KMS-11 (cell line): ENCODE data around the gene RXRA.

Experiments used
- H2AFZ ChIP-seq: fragments of 200-600 bp; sonication (generic); 2 replicates; pipeline ENCODE4 v1.6.1; 2016; ENCODE audit warnings: antibody characterized with exemption, mixed run types, low read depth
- H3K27ac ChIP-seq: fragments of 200-600 bp; sonication (generic); 2 replicates; pipeline ENCODE4 v1.6.1; 2016; ENCODE audit warnings: mild to moderate bottlenecking, mixed run types
- H3K27me3 ChIP-seq: fragments of 200-600 bp; sonication (generic); 2 replicates; pipeline ENCODE4 v1.6.1; 2017; ENCODE audit warnings: mild to moderate bottlenecking, low read depth, mixed run types, moderate library complexity; ENCODE audit not compliant: insufficient read depth
- H3K36me3 ChIP-seq: fragments of 200-600 bp; sonication (generic); 2 replicates; pipeline ENCODE4 v1.6.1; 2017; ENCODE audit warnings: mild to moderate bottlenecking, mixed run types; ENCODE audit not compliant: insufficient read depth
- H3K4me1 ChIP-seq: fragments of 200-600 bp; sonication (generic); 2 replicates; pipeline ENCODE4 v1.6.1; 2016; ENCODE audit warnings: mild to moderate bottlenecking, low read depth, mixed run types; ENCODE audit not compliant: poor library complexity, severe bottlenecking
- H3K4me2 ChIP-seq: fragments of 200-600 bp; sonication (generic); 2 replicates; pipeline ENCODE4 v1.7.0; 2016; ENCODE audit warnings: mild to moderate bottlenecking, mixed run types
- H3K4me3 ChIP-seq: fragments of 200-600 bp; sonication (generic); IDR thresholded peaks from 2 replicates; pipeline ENCODE4 v1.6.1; 2017; ENCODE audit warnings: low read depth, low read length, mixed read lengths; ENCODE audit not compliant: insufficient read depth
- H3K79me2 ChIP-seq: fragments of 200-600 bp; sonication (generic); 2 replicates; pipeline ENCODE4 v1.6.1; 2016; ENCODE audit warnings: low read depth, mixed run types; ENCODE audit not compliant: insufficient read depth
- H3K9ac ChIP-seq: fragments of 200-600 bp; sonication (generic); 2 replicates; pipeline ENCODE4 v1.6.1; 2016; ENCODE audit warnings: mild to moderate bottlenecking, mixed run types
- H4K20me1 ChIP-seq: fragments of 200-600 bp; sonication (generic); 2 replicates; pipeline ENCODE4 v1.6.1; 2016; ENCODE audit warnings: mild to moderate bottlenecking, mixed run types; ENCODE audit not compliant: insufficient read depth
- TF ChIP-seq, protein P1 (sequence below): fragments of 200-600 bp; sonication (generic); conservative IDR thresholded peaks from 2 replicates; pipeline ENCODE4 v1.6.1; 2017; ENCODE audit warnings: low read depth, mild to moderate bottlenecking, antibody characterized with exemption, low read length, moderate library complexity, mixed read lengths

The RXRA gene

DNA sequence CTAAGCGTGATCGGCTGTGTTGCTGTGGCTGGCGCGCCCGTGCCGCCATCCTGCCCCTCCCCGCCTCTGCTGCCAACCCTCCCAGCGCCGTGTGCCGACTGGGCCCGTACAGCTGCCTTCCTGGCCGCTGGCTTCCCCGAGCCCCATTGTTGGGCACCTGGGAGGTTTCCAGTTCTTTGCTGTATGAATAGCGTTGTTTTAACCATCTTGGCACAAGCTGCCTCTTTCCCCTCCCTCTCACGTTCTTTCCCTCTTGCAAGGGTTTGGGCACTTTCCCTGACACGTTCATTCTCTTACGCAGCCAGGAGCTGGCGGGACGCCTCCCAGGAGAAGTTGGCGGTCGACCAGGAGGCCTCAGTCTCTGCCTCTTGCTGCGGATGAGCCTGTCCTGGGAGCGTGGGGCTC is 43.1 kb upstream of the RXRA start:
- Histone ChIP-seq H3K9ac (no peak overlapping the region), H3K27me3 (no peaks in the 10 kb centered on the region), H3K4me2 (no peak overlapping the region), H2AFZ (no peak overlapping the region), H4K20me1 (no peaks in the 10 kb centered on the region), H3K36me3 (no peaks in the 10 kb centered on the region), H3K27ac (no peak overlapping the region), H3K79me2 (no peaks in the 10 kb centered on the region), H3K4me1 (no peaks in the 10 kb centered on the region), H3K4me3 (no peak overlapping the region)
- TF ChIP-seq, protein P1, sequence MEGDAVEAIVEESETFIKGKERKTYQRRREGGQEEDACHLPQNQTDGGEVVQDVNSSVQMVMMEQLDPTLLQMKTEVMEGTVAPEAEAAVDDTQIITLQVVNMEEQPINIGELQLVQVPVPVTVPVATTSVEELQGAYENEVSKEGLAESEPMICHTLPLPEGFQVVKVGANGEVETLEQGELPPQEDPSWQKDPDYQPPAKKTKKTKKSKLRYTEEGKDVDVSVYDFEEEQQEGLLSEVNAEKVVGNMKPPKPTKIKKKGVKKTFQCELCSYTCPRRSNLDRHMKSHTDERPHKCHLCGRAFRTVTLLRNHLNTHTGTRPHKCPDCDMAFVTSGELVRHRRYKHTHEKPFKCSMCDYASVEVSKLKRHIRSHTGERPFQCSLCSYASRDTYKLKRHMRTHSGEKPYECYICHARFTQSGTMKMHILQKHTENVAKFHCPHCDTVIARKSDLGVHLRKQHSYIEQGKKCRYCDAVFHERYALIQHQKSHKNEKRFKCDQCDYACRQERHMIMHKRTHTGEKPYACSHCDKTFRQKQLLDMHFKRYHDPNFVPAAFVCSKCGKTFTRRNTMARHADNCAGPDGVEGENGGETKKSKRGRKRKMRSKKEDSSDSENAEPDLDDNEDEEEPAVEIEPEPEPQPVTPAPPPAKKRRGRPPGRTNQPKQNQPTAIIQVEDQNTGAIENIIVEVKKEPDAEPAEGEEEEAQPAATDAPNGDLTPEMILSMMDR, result no peak

DNA sequence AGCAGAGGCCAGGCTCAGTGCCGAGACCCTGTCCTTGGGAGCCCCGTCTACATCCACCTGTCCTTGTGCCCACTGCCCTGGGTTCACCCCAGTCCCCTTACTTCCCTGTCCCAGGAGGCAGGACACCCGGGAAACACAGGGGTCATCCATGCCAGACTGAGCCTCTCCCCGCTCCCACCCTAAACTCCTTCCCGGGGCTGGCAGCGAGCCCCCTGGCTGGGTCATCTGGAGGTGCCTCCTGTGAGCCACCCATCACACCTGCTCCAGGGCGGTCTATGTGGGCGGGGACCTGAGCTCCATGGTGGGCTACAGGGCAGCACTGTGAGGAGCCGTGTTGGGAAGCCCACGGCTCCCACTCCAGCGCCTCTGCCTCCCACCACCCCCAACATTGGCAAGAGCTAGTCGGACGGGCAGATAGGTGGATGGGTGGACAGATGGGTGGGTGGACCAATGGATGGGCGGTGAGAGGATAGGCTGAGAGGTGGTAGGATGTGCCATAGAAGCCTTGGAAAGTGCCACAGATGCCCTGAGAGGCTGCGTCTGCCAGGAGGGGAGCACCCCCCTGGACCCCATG is 42.5 kb upstream of the RXRA start:
- H2AFZ ChIP-seq, result no peak overlapping the region
- no peaks in the 10 kb centered on the region for H3K4me1 ChIP-seq
- H3K79me2 ChIP-seq, result no peaks in the 10 kb centered on the region
- no peaks in the 10 kb centered on the region for H3K27me3 ChIP-seq
- no peak overlapping the region for H3K27ac ChIP-seq
- H3K9ac ChIP-seq, result no peak overlapping the region
- no peaks in the 10 kb centered on the region for H4K20me1 ChIP-seq
- TF ChIP-seq, protein P1, result no peak
- no peaks in the 10 kb centered on the region for H3K36me3 ChIP-seq
- no peak overlapping the region for H3K4me3 ChIP-seq
- no peak overlapping the region for H3K4me2 ChIP-seq

DNA sequence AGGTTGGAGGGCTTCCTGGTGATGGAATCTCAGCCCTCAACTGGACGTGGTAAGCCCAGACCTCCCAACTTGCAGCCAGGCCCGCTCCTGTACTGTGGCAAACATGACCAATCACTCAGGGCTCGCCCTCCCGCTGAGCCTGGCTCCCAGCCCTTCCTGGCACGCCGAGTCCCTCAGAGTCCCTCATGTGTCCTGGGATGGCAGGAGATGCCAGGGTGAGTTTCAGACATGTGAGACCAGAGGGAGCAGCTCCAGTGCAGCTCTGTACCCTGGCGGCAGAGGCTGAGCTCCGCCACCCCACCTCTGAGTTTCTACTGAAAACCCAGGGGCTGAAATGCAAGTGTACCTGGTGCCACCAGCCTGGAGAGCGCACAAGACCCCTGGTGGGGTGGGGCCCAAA is 42.0 kb upstream of the RXRA start:
- H4K20me1 ChIP-seq, result no peaks in the 10 kb centered on the region
- no peak overlapping the region for H3K4me3 ChIP-seq
- H3K36me3 ChIP-seq, result no peaks in the 10 kb centered on the region
- no peak overlapping the region for H3K9ac ChIP-seq
- TF ChIP-seq, protein P1, result no peak
- no peaks in the 10 kb centered on the region for H3K4me1 ChIP-seq
- H3K27me3 ChIP-seq, result no peaks in the 10 kb centered on the region
- no peak overlapping the region for H3K4me2 ChIP-seq
- H3K79me2 ChIP-seq, result no peaks in the 10 kb centered on the region
- H2AFZ ChIP-seq, result no peak overlapping the region
- H3K27ac ChIP-seq, result no peak overlapping the region

DNA sequence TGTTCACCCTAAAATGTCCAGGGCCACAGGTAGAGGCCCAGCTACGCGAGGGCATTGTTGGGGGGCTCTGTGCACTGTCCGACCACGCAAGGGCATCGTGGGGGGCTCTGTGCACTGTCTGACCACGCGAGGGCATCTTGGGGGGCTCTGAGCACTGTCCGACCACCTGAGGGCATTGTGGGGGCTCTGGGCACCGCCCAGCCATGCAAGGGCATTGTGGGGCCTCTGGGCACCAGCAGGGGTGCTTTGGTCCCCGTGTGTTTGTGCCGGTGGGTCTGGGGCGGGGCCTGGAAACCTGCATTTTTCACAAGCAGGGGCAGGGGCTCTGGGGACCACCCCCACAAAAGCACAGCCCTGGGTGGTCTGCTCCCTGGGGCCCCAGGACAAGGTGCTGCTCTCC is 41.5 kb upstream of the RXRA start:
- Histone ChIP-seq H3K4me1 (no peaks in the 10 kb centered on the region), H2AFZ (no peak overlapping the region), H3K4me3 (no peak overlapping the region), H3K27me3 (no peaks in the 10 kb centered on the region), H3K27ac (no peak overlapping the region), H3K36me3 (no peaks in the 10 kb centered on the region), H4K20me1 (no peaks in the 10 kb centered on the region), H3K9ac (no peak overlapping the region), H3K79me2 (no peaks in the 10 kb centered on the region), H3K4me2 (no peak overlapping the region)
- TF ChIP-seq, protein P1, result no peak
